GM12878 (cell line): ENCODE data around the gene MND1. TPM values are rescaled to one million over a fixed set of nuclear protein-coding genes. Genes with fewer than 3 reads are reported as not detected.

ENCODE experiments used
- ATAC-seq: fragments of 200-7000 bp; cut with Tn5 transposase; 3 replicates; pipeline ENCODE4 v1.9.1; 2020; ENCODE audit warnings: mild to moderate bottlenecking, moderate library complexity
- BruUV-seq: library from RNA; stranded (reverse); fragments of 400-500 nt; replicated peaks from 2 replicates; lab custom pipeline; 2021; lab: Mats Ljungman, UMichigan
- CTCF ChIA-PET: fragments of 300-600 bp; sonication (Branson Sonifier 250); formaldehyde crosslinking; extraction: SDS; loops from one replicate; lab custom pipeline; 2021; ENCODE audit warnings: inconsistent platforms; lab: Yijun Ruan, JAX
- POLR2A ChIA-PET: fragments of 350-600 bp; formaldehyde crosslinking; extraction: SDS; loops from one replicate; lab custom pipeline; 2021; ENCODE audit warnings: inconsistent platforms; lab: Charles Lee
- RAD21 ChIA-PET: fragments of 300-600 bp; sonication (Branson Sonifier 250); formaldehyde crosslinking; loops from one replicate; lab custom pipeline; 2023; ENCODE audit warnings: antibody characterized with exemption; ENCODE audit not compliant: unreplicated experiment; lab: Charles Lee
- SMC1A ChIA-PET: fragments of 300-600 bp; sonication (Branson Sonifier 250); formaldehyde crosslinking; loops from one replicate; lab custom pipeline; 2023; ENCODE audit not compliant: unreplicated experiment, uncharacterized antibody; lab: Charles Lee
- DNase-seq: peaks from one replicate; pipeline ENCODE4 v3.0.0-alpha.2; 2011; ENCODE audit warnings: low read depth, low spot score
- FAIRE-seq: peaks from 3 replicates; lab custom pipeline; 2011; peaks lifted over from hg19 to GRCh38; lab: Jason Lieb, UNC
- H2AFZ ChIP-seq: 2 replicates; pipeline ENCODE4 v1.6.0; 2011; ENCODE audit warnings: low read depth, low read length, control low read depth; ENCODE audit not compliant: control insufficient read depth
- H3K27ac ChIP-seq: 2 replicates; pipeline ENCODE4 v1.5.1; 2011; ENCODE audit warnings: control low read depth; ENCODE audit not compliant: control insufficient read depth, insufficient read depth
- H3K27me3 ChIP-seq, 2 experiments: replicated peaks in 1 of 2; 2 replicates each; pipeline versions ENCODE4 v1.6.0 to v1.6.1; 2011; ENCODE audit warnings: low read length in 1 of 2; ENCODE audit not compliant: control insufficient read depth in 2 of 2, insufficient read depth in 2 of 2
- H3K36me3 ChIP-seq, 2 experiments: 2 replicates each; pipeline ENCODE4 v1.5.1; 2011; ENCODE audit warnings: low read length in 1 of 2; ENCODE audit not compliant: control insufficient read depth in 2 of 2, insufficient read depth in 2 of 2
- H3K4me1 ChIP-seq: 2 replicates; pipeline ENCODE4 v1.6.1; 2011; ENCODE audit warnings: mild to moderate bottlenecking, low read length, moderate library complexity, mixed read lengths; ENCODE audit not compliant: control insufficient read depth, insufficient read depth
- H3K4me2 ChIP-seq: 2 replicates; pipeline ENCODE4 v1.6.0; 2011; ENCODE audit warnings: control low read depth; ENCODE audit not compliant: control insufficient read depth, insufficient read depth
- H3K4me3 ChIP-seq: fragments of 200-600 bp; sonication (generic); 2 replicates; pipeline ENCODE4 v1.5.1; 2016
- H3K79me2 ChIP-seq: 2 replicates; pipeline ENCODE4 v1.6.0; 2011; ENCODE audit warnings: low read length; ENCODE audit not compliant: control insufficient read depth, insufficient read depth
- H3K9ac ChIP-seq: 2 replicates; pipeline ENCODE4 v1.8.0; 2011; ENCODE audit warnings: low read length, control low read depth, mixed read lengths; ENCODE audit not compliant: control insufficient read depth, insufficient read depth
- H3K9me3 ChIP-seq: replicated peaks from 3 replicates; pipeline ENCODE4 v1.5.1; 2011; ENCODE audit warnings: mild to moderate bottlenecking, low read length; ENCODE audit not compliant: control insufficient read depth, insufficient read depth
- H4K20me1 ChIP-seq: 2 replicates; pipeline ENCODE4 v1.6.0; 2011; ENCODE audit not compliant: control insufficient read depth, insufficient read depth
- CHD4 ChIP-seq: fragments of 200-600 bp; sonication (generic); IDR thresholded peaks from 2 replicates; pipeline ENCODE4 v1.6.1; 2016; ENCODE audit warnings: mild to moderate bottlenecking
- E4F1 ChIP-seq: fragments of 450-650 bp; IDR thresholded peaks from 2 replicates; pipeline ENCODE4 v1.6.1; 2018; ENCODE audit warnings: borderline replicate concordance, mild to moderate bottlenecking; ENCODE audit not compliant: partially characterized antibody
- EP300 ChIP-seq, 2 experiments: fragments of 150-350 bp in 1 of 2; IDR thresholded peaks; 2 replicates each; pipeline ENCODE4 v1.6.1; 2011 to 2012; ENCODE audit warnings: low read depth in 2 of 2, low read length in 2 of 2, borderline replicate concordance in 1 of 2, improper control_type of control experiment in 1 of 2, inconsistent platforms in 1 of 2; ENCODE audit not compliant: control insufficient read depth in 1 of 2
- KDM1A ChIP-seq: fragments of 200-600 bp; sonication (generic); IDR thresholded peaks from 2 replicates; pipeline ENCODE4 v1.6.1; 2016; ENCODE audit warnings: borderline replicate concordance
- LARP7 ChIP-seq: fragments of 450-650 bp; IDR thresholded peaks from 2 replicates; pipeline ENCODE4 v1.6.1; 2017; ENCODE audit warnings: mild to moderate bottlenecking
- NFYB ChIP-seq: IDR thresholded peaks from 2 replicates; pipeline ENCODE4 v1.6.1; 2011; ENCODE audit warnings: low read depth, mild to moderate bottlenecking, low read length, improper control_type of control experiment, moderate library complexity; ENCODE audit not compliant: insufficient read depth
- NR2C2 ChIP-seq: IDR thresholded peaks from 2 replicates; pipeline ENCODE4 v1.6.1; 2011; ENCODE audit warnings: borderline replicate concordance, low read depth; ENCODE audit not compliant: control insufficient read depth, insufficient read length
- NR2F1 ChIP-seq: fragments of 450-650 bp; conservative IDR thresholded peaks from 2 replicates; pipeline ENCODE4 v1.6.1; 2017; ENCODE audit warnings: mild to moderate bottlenecking
- RAD51 ChIP-seq: fragments of 450-650 bp; IDR thresholded peaks from 2 replicates; pipeline ENCODE4 v1.6.1; 2016; ENCODE audit warnings: moderate library complexity, mild to moderate bottlenecking, inconsistent platforms
- SMAD1 ChIP-seq: fragments of 450-650 bp; IDR thresholded peaks from 2 replicates; pipeline ENCODE4 v1.6.1; 2018; ENCODE audit warnings: mild to moderate bottlenecking, low read depth; ENCODE audit not compliant: partially characterized antibody
- SMARCA5 ChIP-seq: fragments of 450-650 bp; IDR thresholded peaks from 2 replicates; pipeline ENCODE4 v1.6.1; 2017; ENCODE audit warnings: mild to moderate bottlenecking
- SUZ12 ChIP-seq: fragments of 200-600 bp; sonication (generic); IDR thresholded peaks from one replicate; pipeline ENCODE4 v1.6.1; 2018; ENCODE audit warnings: antibody characterized with exemption, mild to moderate bottlenecking; ENCODE audit not compliant: unreplicated experiment
- TAF1 ChIP-seq: IDR thresholded peaks from 2 replicates; pipeline ENCODE4 v1.6.1; 2011; ENCODE audit warnings: mild to moderate bottlenecking, low read depth, low read length, borderline replicate concordance
- YY1 ChIP-seq: IDR thresholded peaks from 2 replicates; pipeline ENCODE4 v1.6.1; 2011; ENCODE audit warnings: low read depth, mild to moderate bottlenecking, low read length
- ZNF274 ChIP-seq: IDR thresholded peaks from one replicate; pipeline ENCODE4 v1.8.0; 2011; ENCODE audit not compliant: insufficient read length, insufficient read depth
- WGBS: methylation state at CpG from one replicate; pipeline ENCODE4 v1.1.6; 2016; ENCODE audit warnings: low lambda C conversion rate; ENCODE audit not compliant: insufficient replicate concordance, insufficient coverage; ENCODE audit errors: missing lambda C conversion rate; 5-methylcytosine and 5-hydroxymethylcytosine counted together
- in situ Hi-C: fragments of 300-500 bp; cut with MboI; formaldehyde crosslinking; loops from 9 replicates; pipeline ENCODE4 v1.14.3; 2018; ENCODE audit warnings: mixed read lengths
- intact Hi-C: fragments of 100-400 bp; cut with micrococcal nuclease; formaldehyde crosslinking; loops from one replicate; pipeline ENCODE4 v1.14.2; 2022; ENCODE audit not compliant: unreplicated experiment
- polyA plus RNA-seq, 11 experiments: library from polyadenylated mRNA; depleted of rRNA in 4 of 11; unstranded in 6 of 11; stranded (reverse) in 5 of 11; fragments of >200 nt; fragmentation: Nextera tagmentation in 4 of 11; fragmentation: Illumina TruSeq in 1 of 11; extraction: Ambion mirVana in 4 of 11; extraction: Trizol in 1 of 11; gene quantifications; 1 replicate in 1 of 11; 2 replicates in 10 of 11; pipeline versions ENCODE4 v1.2.1 to v1.2.3, GENCODE V29; 2011 to 2016; ENCODE audit warnings: inconsistent platforms in 2 of 11, missing spikeins in 2 of 11, low read depth in 1 of 11
- total RNA-seq, 4 experiments: library from RNA; depleted of rRNA in 3 of 4; stranded (reverse); fragments of >200 nt in 3 of 4; fragmentation: Illumina TruSeq in 1 of 4; extraction: Trizol in 1 of 4; gene quantifications; 2 replicates each; pipeline versions ENCODE4 v1.2.1 to v1.2.3, GENCODE V29; 2013 to 2021

The MND1 gene
- total and polyA plus RNA-seq, 10 of the 15 experiments (the other 5 are each of a cell fraction or from before 2014, with no cell fraction given): 17.7 to 58.1 (median 47.3) TPM

- 96% methylated on average over 7 of the region's 7 CpGs for WGBS
- intact Hi-C loops (no loop called here), in situ Hi-C loops (no loop called here)
- ATAC-seq (no peak), FAIRE-seq (no peak), DNase-seq (no peak)
- no peak overlapping the region for H3K27ac ChIP-seq
- no peak overlapping the region for H3K4me2 ChIP-seq
- H4K20me1 ChIP-seq: no peaks in the 10 kb centered on the region
- ChIA-PET SMC1A (interaction anchor here (0.7 kb wide), 2 partner anchors 198 to 282 kb away, joined by 3 to 4 read pairs; no protein-coding TSS in a partner anchor), POLR2A (no interaction called here), RAD21 (no interaction called here), CTCF (interaction anchor here (0.6 to 2.9 kb wide), 4 partner anchors 10 to 225 kb away, joined by 3 to 6 read pairs (median 3); no protein-coding TSS in a partner anchor)
- TF ChIP-seq NR2F1 (no peak), CHD4 (no peak), SMAD1 (no peak), NR2C2 (no peak), YY1 (no peak), SMARCA5 (no peak), NFYB (no peak), RAD51 (no peak), SUZ12 (no peak), KDM1A (no peak), EP300 (IDR thresholded peaks at IDR 0.05; ENCODE audit: borderline replicate concordance in 1 of 2, control insufficient read depth in 1 of 2, low read depth in 2 of 2, low read length in 2 of 2) (no peak), TAF1 (no peak), E4F1 (no peak), ZNF274 (no peak), LARP7 (no peak)
- no peak overlapping the region for H3K4me3 ChIP-seq
- BruUV-seq: no TSS peak
- no peak overlapping the region for H2AFZ ChIP-seq
- H3K9me3 ChIP-seq: no peaks in the 10 kb centered on the region
- no peak overlapping the region for H3K9ac ChIP-seq
- H3K4me1 ChIP-seq: peaks cover 9% of the 10 kb centered on the region
- no peaks in the 10 kb centered on the region for H3K36me3 ChIP-seq
- no peaks in the 10 kb centered on the region for H3K27me3 ChIP-seq
- no peaks in the 10 kb centered on the region for H3K79me2 ChIP-seq
These were observed 73.6 kb downstream of the MND1 start for GRCh38 chr4:153418121-153418520.
